Cardiac fibroblast (primary cell): ENCODE data around the gene PDE6G.

Experiments
- DNase-seq, 2 donors: peaks; one replicate each; pipeline versions ENCODE4 v3.0.0 to v3.0.0-alpha.2; 2010; ENCODE audit warnings: low read depth in 2 of 2
- H3K4me3 ChIP-seq, 2 donors: replicated peaks in 1 of 2; 1 replicate in 1 of 2; 2 replicates in 1 of 2; pipeline ENCODE4 v1.5.1; 2011; ENCODE audit warnings: low read depth in 2 of 2, low read length in 2 of 2, mild to moderate bottlenecking in 2 of 2, moderate library complexity in 1 of 2
- CTCF ChIP-seq: IDR thresholded peaks from one replicate; pipeline ENCODE4 v1.5.1; 2011; ENCODE audit warnings: low read depth, mild to moderate bottlenecking, low read length, inconsistent platforms

The PDE6G gene

GRCh38 chr17:81616877-81617276, 39.5 kb downstream of the PDE6G start:
- no peak overlapping the region for H3K4me3 ChIP-seq
- no peak for TF ChIP-seq CTCF

DNA sequence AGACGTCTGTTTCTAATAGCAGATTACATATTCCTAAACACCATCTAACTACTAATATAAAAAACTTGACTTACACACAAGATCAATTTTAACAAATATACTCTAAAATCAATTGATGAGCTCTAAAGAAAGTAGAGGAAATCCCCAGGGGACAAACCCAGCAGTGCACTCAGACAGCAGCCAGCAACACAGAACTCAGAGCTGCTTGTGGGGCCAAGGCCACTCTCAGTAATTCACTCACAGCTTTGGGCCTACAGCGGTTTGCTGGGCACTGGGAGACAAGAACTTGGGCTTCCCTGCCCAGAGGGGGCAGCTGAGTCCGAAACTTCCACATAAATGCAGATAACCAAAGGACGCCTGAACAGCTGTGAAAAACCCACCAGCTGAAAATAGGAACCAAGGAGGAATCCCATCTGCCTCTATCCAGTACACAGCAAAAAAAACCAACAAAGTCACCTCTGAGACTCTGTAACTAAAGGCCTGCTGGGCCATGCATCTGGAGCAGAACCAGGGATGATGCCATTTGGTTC, 40.9 kb downstream of the PDE6G start:
- H3K4me3 ChIP-seq: no peak overlapping the region
- DNase-seq: no peak
- TF ChIP-seq CTCF: no peak

More at GRCh38 chr17:81616877-81617276, 39.5 kb downstream of the PDE6G start:
- no peak for DNase-seq

DNA sequence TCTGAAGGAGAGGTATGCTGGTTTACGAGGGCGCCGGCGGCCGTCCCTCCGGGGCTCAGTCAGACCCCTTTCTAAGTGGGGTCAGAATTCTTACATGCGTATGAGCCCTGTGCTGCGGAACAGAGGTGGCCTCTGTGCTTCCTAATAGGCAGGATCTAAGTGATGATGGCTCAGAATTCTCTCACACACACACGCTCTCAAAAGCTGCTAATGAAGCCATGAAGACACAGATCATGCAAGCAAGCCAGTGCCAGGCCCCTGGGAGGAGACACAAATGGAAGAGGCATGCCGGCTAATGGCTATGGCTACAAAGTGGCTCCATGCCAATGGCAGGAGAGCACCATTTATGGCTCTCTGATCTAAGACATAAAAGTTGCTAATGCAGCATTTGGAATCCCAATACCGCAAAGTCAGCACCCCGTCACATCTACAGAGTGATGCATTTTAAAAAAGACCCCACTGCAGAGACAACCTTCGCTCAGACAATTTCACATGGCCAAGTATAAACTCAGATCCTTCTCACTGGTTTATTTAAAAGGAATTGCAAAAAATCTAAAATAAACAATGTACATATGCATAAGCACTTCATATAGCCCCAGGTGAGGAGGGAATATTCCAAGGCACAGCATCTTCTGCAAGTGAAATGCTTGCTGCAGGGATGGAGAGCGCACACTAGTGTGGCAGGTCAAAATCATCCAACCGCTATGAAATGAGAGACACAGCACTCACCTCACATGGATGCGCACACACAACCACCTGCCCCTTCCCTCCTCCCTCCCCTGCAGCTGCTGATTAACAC, 44.0 kb downstream of the PDE6G start:
- no peak for DNase-seq
- H3K4me3 ChIP-seq: no peak overlapping the region
- TF ChIP-seq CTCF: no peak

- no peak for TF ChIP-seq CTCF
- no peak overlapping the region for H3K4me3 ChIP-seq
- no peak for DNase-seq
These were observed 46.6 kb downstream of the PDE6G start for GRCh38 chr17:81609541-81610311.

GRCh38 chr17:81608605-81609004, 47.7 kb downstream of the PDE6G start:
- TF ChIP-seq CTCF: no peak
- H3K4me3 ChIP-seq: no peak overlapping the region
- no peak for DNase-seq

GRCh38 chr17:81608082-81608481, 48.3 kb downstream of the PDE6G start:
- no peak for TF ChIP-seq CTCF
- DNase-seq: no peak
- H3K4me3 ChIP-seq: no peak overlapping the region
